Middle frontal gyrus (tissue), 1 donor: Measurements from ENCODE around the gene TCF3.

ENCODE experiments used
- DNase-seq: peaks from one replicate; pipeline ENCODE4 v3.0.0-alpha.2; 2015; ENCODE audit warnings: low spot score; ENCODE audit errors: extremely low spot score

The TCF3 gene

DNA sequence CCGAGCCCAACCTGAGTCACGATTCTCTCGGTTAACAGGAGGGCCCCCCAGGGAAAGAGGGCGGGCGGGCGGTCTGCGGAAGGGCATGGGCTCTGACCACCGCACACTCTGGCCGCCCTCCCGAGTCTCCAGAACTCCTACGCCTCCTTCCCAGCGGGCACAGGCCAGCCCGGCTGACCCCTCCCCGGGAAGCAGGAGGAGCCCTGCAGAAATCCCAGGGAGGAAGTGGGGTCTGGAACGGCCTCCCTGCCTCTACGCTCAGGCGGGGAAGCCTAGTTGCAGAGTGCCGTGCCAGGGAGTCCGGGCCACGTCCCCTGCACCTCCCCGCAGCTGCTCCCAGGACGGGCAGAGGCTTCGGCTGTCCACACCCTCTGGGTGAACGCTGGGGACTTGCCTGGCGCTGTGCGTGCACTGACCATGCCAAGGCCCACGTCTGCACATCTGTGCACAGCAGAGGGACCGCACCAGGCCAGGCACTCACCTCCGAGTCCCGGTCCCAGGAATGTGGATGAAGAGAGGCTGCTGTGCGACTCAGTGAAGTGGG is 20.8 kb downstream of the TCF3 start:
- DNase-seq: no peak

DNA sequence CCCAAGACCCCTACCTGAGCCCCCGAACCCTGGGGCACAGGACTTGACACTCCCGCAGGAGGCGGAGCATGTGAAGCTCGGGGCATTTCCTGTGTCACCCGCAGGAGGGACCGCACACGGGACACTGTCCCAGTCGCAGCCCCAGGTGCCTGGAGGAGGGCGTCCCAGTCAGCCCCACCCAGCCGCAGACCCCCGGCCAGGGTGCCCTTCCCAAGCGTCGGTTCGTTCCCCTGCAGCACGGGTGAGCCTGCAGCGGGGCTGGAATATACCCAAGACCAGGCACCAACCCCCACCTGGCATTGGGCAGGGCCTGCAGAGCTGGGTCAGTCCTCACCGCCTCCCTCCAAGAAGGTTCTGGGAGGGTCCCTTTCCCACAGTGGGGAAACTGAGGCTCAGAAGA is 21.6 kb downstream of the TCF3 start:
- no peak for DNase-seq

DNA sequence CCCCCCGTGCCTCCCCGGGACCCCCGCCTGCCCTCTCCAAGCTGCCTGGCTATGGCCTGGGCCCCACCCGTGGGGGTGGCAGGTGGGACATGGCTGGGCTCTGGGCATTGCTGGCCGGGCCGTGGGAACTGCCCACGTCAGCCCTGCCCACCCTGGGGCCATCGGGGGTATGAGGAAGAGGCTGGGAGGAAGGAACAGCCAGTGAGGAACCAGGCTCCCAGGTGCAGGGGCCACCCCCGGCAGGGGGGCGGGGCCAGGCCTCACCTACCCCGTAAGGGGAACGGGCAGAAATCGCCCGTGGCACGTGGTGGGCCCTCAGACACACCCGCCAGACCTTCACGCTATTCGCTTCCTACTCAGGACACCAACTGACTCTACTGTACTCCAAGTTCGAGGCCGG is 22.4 kb downstream of the TCF3 start:
- DNase-seq: no peak

DNA sequence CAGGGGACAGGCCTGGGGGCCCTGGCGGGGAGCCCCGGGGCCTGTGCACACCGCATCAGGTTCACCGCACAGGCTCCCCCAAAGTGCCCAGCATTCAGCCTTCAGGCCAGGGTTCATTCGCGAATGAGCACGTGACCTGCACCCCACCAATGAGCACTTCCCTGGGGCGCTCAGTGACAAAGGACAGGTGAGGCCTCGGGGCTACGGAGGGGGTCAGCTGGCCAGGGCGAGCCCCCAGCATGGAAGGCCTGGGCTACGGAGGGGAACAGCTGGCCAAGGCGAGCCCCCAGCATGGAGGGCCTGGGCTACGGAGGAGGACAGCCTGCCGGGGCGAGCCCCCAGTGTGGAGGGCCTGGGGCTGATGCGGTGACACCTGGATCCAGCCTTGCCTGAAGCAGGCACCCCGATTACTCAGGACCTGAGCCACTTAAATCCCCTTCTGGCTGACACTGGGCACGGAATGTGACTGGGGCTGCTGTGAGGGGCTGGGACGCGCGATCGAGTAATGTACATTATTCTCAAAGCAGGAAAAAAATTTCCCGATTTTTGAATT is 23.1 kb downstream of the TCF3 start:
- no peak for DNase-seq

DNA sequence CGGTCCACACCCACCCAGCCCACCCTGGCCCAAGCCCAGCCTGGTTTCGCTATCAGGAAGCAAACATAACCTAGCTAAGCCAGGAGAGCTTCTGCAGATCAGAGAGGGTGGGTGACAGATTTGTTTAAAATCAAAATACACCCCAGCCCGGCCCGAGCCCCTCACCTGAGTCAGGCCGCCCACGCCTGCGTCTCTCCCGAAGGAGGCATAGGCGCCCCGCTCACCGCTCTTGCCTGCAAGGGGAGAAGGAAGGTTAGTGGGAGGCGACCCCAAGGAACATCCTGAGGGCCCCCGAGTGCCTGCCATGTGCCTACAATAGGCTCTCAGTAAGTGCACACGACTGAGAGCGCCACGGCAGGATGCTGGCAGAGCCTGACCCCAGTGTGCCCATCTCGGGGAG is 25.2 kb downstream of the TCF3 start:
- no peak for DNase-seq

DNA sequence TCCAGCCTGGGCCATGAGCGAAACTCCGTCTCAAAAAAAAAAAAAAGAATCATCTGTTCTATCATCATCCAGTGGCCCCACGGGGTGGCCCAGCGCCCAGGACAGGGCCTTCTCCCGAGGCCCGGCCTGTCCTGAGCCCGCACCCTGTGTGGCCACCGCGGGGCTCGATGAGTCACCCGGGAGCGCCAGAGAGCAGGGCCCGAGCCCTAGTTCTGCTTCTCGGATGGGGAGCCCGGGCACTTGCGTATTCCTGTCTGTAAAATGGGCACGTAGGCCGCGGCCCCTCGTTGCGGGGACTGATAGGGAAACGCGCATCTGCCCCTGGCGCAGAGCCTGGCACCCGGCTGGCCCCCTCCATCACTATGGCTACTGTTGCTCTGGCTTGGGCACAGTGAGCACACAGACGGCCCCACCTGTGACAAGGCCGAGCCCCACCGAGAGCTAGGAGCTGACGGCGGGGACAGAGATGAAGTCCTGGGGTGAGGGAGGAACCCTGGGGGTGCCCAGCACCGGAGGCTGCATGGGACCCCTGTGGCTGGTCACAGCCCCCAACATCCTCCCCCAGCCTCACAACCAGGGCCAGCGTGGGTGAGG is 25.9 kb downstream of the TCF3 start:
- DNase-seq: no peak

DNA sequence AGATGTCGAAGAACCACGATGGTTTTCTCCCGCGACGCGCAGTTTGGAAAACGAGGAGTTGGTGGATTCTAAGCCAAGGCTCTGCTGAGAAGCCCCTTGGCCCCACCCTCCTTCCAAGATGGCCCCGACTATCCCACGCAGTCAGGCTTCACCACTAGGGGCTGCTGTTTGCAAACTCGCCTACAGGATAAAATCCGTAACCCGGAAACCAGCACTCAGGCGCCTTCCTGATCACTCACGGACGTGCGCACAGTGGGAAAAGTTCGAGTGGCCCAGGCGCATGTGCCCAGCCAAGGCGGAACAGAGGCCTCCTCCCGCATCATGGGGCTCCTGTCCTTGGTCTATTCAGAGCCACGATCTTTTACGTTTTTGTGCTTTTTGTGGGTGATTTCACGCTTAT is 28.0 kb downstream of the TCF3 start:
- no peak for DNase-seq

DNA sequence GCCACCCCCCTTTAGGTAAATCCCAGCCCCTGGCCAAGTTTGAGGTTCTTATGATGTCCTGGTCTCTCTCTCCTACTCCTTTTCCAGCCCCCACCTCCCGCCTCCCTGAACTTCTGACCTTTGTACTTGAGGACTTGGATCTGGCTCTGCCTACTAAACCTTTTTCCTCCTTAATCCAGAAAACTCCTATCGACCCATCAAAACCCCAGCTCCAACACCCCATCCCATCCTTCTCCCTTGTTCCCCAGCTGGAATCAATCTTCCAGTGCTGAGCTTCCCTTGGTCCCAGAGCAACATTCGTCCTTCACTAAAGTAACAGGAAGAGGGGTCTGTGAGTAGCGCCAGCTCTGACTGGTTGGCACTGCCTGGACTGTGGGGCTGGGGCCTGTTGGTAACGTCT is 29.9 kb downstream of the TCF3 start:
- DNase-seq: no peak

DNA sequence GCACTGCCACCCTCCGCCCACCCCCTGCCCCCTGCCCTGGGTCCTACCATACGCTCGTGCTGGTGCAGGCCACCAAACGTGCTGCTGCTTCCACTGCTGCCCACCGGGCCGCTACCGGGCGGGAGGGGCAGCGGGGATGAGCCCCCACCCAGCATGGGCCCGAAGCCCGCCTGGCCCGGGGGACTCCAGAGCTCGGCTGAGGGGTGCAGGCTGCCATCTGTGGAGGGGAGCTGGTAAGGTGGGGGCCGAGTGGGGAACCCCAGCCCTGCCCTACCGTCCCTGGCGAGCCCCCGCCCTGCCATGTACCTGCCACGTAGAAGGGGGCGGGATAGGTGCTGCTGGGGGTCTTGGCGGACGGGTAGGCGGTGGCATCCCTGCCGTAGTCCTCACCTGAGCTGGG is 30.4 kb downstream of the TCF3 start:
- DNase-seq: no peak

DNA sequence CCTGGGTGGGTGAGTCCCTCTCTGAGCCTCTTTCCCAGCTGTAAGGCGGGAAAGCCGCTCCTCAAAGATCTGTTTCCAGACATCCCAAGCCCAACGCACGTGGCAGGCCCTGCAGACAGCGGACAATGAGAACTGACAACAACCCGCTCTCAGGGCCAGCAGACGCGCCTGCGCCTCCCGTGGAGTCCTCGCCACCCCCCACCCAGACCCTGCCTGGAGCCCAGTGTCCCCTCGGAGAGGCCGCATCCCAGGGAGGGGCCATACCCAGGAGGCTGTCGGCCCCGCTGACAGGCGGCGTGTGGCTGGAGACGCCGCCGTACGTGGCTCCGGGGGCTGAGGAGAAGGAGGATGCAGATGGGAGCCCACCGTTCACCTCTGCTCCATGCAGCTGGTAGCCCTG is 30.8 kb downstream of the TCF3 start:
- no peak for DNase-seq

DNA sequence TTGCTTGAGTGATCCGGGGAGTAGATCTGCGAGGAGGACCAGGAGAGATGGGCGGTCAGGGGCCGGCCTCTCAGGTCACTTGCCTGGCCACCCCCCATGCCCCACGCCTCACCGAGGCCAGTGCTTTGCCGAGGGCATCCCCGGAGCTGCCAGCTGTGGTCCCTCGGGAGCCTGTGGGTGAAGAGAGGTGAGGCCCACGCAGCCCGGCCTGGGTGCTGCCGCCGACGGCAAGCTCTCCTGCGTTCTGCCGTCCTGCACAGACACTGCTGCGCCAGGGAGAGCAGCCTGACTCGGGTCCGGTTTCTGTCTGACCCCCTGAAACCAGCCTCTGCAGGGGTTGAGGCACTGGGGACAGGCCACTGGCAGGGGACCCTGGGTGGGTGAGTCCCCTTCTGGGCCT is 31.4 kb downstream of the TCF3 start:
- no peak for DNase-seq

DNA sequence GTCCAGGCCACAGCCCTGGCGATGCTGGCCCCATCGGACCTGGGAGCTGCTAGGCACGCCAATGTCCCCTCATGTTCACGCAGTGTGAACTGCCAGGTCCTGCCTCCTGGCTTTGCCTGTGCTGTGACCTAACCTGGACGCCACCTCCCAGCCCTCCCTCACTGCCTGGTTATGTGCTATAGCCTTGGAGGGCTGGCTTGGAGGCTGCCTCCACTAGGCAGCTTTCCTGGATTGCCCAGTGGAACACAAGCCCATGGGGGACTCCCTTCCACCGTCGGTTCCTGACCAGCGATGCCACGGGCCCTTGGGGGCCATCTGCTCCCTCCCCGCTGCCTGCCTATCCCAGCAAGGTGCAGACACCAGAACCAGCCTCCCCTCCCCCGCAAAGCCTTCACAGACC is 31.9 kb downstream of the TCF3 start:
- DNase-seq: no peak

DNA sequence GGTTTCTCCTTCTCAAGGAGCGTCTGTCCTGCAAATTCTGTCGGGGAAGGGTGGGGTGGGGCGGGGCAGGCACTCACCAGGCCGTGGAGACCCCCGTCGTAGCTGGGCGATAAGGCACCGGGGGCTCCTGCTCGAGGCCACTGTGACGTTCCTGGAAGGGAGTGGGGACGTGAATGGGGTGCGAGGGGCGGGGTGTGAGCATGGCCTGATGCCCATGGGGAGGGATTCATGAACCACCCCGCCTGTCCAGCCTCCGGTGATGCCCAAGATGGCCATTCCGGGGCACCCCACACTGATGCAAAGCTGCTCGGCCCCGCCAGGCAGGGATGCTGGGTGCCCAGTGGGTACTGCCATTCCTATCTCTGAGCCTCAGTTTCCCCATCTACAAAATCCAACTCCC is 32.7 kb downstream of the TCF3 start:
- DNase-seq: no peak

DNA sequence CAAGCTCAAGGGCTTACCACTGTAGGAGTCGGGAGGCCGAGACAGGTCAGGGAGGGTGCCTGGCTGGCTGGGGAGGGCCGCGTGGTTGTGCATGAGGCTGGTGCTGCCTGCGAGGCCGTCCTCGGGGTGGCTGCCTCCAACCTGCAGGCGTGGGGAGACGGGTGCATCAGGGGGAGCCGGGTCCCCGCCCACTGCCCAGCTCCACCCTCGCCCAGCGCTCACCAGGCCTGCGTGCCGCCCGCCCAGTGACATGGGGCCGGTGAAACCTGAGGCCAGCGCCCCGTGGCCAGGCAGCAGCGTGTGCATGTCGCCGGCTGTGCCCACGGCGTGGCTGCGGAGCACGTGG is 33.3 kb downstream of the TCF3 start:
- no peak for DNase-seq

DNA sequence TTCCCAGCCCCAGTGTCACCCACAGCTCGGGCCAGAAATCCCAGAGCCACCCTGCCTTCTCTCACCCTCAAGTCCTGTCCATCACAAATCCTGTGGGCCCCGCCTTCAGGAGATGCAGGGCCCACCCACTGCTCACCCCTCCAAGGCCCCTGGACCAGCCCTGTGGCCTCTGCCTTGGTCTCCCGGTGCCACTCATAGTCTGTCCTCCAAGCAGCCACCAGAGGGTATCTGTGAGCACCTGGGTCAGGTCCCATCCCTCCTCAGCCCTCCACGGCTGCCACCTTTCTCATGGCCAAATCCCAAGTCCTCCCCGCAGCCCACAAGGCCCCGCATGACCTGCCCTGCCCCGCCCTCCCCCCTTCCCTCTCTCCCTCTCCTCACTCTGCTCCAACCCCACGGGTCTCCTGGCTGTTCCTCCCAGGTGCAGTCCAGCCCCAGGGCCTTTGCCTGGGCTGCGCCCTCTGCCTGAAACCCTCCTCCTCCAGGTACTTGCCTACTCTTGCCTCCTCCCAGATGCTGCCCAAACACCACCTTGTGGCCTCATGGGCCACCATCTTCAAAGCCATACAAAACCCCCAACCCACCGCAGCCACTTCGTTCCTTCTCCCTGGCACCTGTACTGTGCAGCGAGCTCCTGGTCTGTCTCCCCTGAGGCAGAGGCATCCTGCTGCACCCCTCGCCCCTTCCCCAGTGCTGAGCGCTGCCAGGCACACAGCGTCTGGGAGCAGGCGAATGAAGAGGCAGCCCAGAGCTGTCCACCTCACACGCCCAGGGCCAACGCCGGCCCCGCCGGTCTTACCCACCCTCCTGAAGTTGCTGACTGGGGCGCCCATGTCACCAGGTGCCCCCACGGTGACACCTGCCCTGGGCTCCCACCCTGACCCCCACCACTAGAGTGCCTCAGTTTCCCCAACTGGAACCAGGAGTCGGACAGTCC is 34.0 kb downstream of the TCF3 start:
- DNase-seq: no peak

DNA sequence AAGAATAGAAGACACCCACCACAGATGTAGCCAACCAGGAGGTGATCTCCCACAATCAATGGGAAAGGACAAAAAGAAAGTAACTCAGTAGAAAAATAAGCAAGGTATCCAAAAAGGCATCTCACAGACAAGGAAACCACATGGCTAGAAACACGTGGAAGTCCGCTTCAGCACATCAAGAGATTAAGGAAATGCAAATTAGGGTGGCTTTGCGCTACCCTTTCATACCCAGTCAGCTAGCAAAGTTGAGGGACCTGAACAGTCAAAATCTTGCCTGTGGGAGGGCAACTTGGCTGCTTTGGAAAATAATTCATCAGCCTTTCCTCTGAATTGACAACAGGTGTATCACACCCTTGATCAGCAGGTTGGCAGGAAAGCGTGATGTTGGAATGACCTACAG is 35.5 kb downstream of the TCF3 start:
- no peak for DNase-seq

DNA sequence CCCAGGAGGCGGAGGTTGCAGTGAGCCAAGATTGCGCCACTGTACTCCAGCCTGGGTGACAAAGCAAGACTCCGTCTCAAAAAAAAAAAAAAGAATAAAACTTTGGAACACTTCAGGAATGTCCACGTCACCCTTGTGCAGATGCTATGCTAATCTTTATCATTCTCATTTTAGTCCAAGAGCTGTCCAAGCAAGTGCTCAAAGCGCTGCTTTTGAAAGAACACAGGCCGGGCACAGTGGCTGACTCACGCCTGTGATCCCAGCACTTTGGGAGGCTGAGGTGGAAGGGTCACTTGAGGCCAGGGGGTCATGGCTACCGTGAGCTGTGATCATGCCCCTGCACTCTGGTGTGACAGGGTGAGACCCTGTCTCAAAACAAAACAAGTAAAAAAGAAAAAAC is 36.0 kb downstream of the TCF3 start:
- no peak for DNase-seq

DNA sequence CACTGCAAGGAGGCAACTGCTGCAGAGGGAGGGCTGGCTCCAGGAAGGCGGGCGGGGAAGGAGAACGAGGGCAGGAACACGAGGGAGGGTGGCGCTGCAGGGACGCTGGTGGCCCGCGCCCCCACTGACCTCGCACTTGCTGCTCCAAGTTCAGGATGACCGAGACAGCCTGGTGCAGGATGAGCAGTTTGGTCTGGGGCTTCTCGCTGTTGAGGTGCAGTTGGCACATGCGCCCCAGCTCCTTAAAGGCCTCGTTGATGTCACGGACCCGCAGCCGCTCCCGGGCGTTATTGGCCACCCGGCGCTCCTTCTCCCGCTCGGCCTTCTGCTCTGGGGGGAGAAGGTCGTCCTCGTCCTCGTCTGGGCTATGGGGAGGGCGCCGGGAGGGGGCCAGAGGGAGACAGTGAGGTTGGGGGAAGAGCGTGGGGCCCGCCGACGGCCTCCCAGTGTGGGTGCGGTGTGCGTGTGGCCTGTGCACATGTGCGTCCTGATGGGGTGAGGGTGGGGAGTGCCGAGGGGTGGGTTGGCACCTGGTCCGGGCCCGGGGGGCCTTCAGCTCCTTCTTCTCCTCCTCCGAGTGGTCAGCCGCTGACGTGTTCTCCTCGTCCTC is 37.2 kb downstream of the TCF3 start:
- DNase-seq: no peak

DNA sequence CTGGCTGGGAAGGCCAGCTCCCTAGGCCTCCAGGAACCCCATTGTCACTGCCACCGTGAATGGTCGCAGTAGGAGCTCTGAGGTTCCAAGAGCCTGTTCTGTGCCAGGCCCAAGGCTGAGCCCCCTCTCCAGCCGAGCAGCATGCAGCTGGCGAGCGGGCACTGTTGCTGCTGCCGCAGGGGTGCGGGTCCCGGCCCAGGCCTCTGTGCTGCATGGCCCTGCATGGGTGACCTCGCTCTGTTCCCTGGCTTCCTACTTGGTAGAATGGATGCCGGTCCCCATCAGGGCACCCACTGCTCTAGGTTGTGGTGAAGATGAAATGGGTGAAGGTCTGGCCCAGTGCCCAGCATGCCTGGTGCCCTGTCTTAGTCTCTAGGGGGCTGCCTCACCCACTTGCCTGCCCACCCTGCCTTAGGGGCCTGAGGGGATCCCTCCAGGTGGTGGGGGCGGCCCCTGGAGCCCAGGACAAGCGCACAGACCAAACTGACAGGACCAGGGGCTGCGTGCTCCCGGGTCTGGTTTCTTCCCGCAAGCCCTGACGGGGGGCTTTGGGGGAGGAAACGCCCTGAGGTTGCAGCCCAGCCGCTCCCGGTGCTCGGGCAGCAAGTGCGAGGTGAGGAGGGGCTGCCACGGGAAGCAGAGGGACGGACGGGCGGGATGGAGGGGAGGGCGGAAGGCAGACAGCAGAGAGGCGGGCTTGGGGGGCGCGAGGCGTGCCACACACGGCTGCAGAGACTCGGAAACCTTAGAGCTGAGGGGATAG is 38.4 kb downstream of the TCF3 start:
- DNase-seq: no peak

DNA sequence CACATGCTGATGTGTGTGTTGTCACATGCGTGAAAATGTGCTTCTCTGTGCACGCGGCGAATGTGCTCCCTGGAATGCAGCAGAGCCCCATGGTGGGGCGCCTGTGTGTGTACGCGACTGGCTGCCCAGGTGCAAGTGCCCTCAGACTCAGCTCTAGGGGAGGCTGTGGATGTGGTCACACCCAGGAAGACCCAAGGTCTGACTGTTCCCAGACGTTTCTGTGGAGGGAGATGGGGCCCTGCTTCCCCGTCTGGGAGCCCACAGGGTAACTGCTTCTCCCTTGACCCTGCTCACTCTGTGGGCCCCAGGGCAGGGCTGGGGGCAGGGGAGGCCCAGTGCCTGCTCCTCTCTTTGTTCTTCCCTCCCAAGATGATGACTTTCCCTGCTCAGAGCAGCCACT is 39.3 kb downstream of the TCF3 start:
- DNase-seq: no peak
